B cell (primary cell): Measurements from ENCODE around the gene TMEM139. TPM values are rescaled to one million over a fixed set of nuclear protein-coding genes. Genes with fewer than 3 reads are reported as not detected.

Experiments used
- ATAC-seq: fragments of 200-7000 bp; cut with Tn5 transposase; one replicate; pipeline ENCODE4 v1.10.0; 2021; ENCODE audit warnings: low read depth, mild to moderate bottlenecking, moderate number of reproducible peaks, moderate library complexity
- CTCF ChIA-PET: fragments of 350-600 bp; sonication (Branson Sonifier 250); formaldehyde crosslinking; loops from one replicate; lab custom pipeline; 2021; ENCODE audit warnings: antibody characterized with exemption, inconsistent platforms; lab: Charles Lee
- POLR2A ChIA-PET: fragments of 350-600 bp; sonication (Branson Sonifier 250); formaldehyde crosslinking; loops from one replicate; lab custom pipeline; 2021; ENCODE audit warnings: antibody characterized with exemption; lab: Charles Lee
- DNase-seq: peaks from one replicate; pipeline ENCODE4 v3.0.0; 2013
- H2AFZ ChIP-seq: 2 replicates; pipeline ENCODE4 v1.6.1; 2012; ENCODE audit warnings: mild to moderate bottlenecking, low read depth, low read length; ENCODE audit not compliant: insufficient read depth, poor library complexity, severe bottlenecking
- H3K27ac ChIP-seq, 2 donors: 1 replicate in 1 of 2; 2 replicates in 1 of 2; pipeline ENCODE4 v1.5.1; 2012 to 2013; ENCODE audit warnings: low read length in 2 of 2, mild to moderate bottlenecking in 2 of 2, moderate library complexity in 1 of 2
- H3K27me3 ChIP-seq, 4 experiments: fragments of 200-600 bp in 1 of 4; sonication (generic) in 1 of 4; replicated peaks in 1 of 4; 1 replicate in 2 of 4; 2 replicates in 2 of 4; pipeline versions ENCODE4 v1.6.1 to v1.7.0; 2013 to 2016; ENCODE audit warnings: low read length in 3 of 4, mild to moderate bottlenecking in 2 of 4, mixed read lengths in 1 of 4, moderate library complexity in 1 of 4; ENCODE audit not compliant: insufficient read depth in 4 of 4, control insufficient read depth in 3 of 4; ENCODE audit errors: control extremely low read depth in 1 of 4
- H3K36me3 ChIP-seq, 2 experiments: replicated peaks in 1 of 2; 1 replicate in 1 of 2; 2 replicates in 1 of 2; pipeline versions ENCODE4 v1.6.1 to v1.7.1; 2013; ENCODE audit warnings: low read length in 1 of 2; ENCODE audit not compliant: insufficient read depth in 2 of 2, control insufficient read depth in 1 of 2; ENCODE audit errors: control extremely low read depth in 1 of 2, extremely low read depth in 1 of 2
- H3K4me1 ChIP-seq, 2 donors: fragments of 200-600 bp in 1 of 2; sonication (generic) in 1 of 2; 1 replicate in 1 of 2; 2 replicates in 1 of 2; pipeline versions ENCODE4 v1.5.1 to v1.6.1; 2013 to 2017; ENCODE audit warnings: low read length in 2 of 2; ENCODE audit not compliant: control insufficient read depth in 2 of 2, insufficient read depth in 2 of 2
- H3K4me2 ChIP-seq: replicated peaks from 2 replicates; pipeline ENCODE3; 2012; ENCODE audit warnings: mild to moderate bottlenecking, low read depth, low read length; ENCODE audit not compliant: poor library complexity, severe bottlenecking
- H3K4me3 ChIP-seq, 5 experiments: fragments of 200-600 bp in 1 of 5; sonication (generic) in 1 of 5; 1 replicate in 3 of 5; 2 replicates in 2 of 5; pipeline versions ENCODE4 v1.5.1 to v1.7.0; 2011 to 2016; ENCODE audit warnings: low read length in 4 of 5, mild to moderate bottlenecking in 4 of 5, low read depth in 2 of 5, control low read depth in 1 of 5, moderate library complexity in 1 of 5; ENCODE audit not compliant: insufficient read depth in 1 of 5; ENCODE audit errors: control extremely low read depth in 1 of 5, extremely low read depth in 1 of 5
- H3K79me2 ChIP-seq: fragments of 200-600 bp; sonication (generic); one replicate; pipeline ENCODE4 v1.6.0; 2016; ENCODE audit warnings: low read length; ENCODE audit not compliant: control insufficient read depth, insufficient read depth
- H3K9ac ChIP-seq: fragments of 200-600 bp; sonication (generic); 2 replicates; pipeline ENCODE4 v1.6.1; 2017; ENCODE audit warnings: mild to moderate bottlenecking, low read length, moderate library complexity
- H3K9me3 ChIP-seq, 3 donors: one replicate each; pipeline versions ENCODE4 v1.6.1 to v1.7.1; 2013; ENCODE audit warnings: low read length in 2 of 3; ENCODE audit not compliant: control insufficient read depth in 2 of 3, insufficient read depth in 1 of 3; ENCODE audit errors: control extremely low read depth in 1 of 3
- H4K20me1 ChIP-seq: 2 replicates; pipeline ENCODE4 v1.6.0; 2012; ENCODE audit warnings: mild to moderate bottlenecking, low read length; ENCODE audit not compliant: insufficient read depth, control insufficient read depth, poor library complexity, severe bottlenecking
- H3K27ac Mint-ChIP-seq: one replicate; pipeline ENCODE4 v1.8.0; 2021; ENCODE audit warnings: mixed read lengths
- H3K27me3 Mint-ChIP-seq: one replicate; pipeline ENCODE4 v1.8.0; 2021; ENCODE audit warnings: mixed read lengths
- H3K4me1 Mint-ChIP-seq: one replicate; pipeline ENCODE4 v1.8.0; 2021; ENCODE audit warnings: mixed read lengths
- H3K4me3 Mint-ChIP-seq: one replicate; pipeline ENCODE4 v1.8.0; 2021; ENCODE audit warnings: mixed read lengths
- H3K9me3 Mint-ChIP-seq: one replicate; pipeline ENCODE4 v1.8.0; 2022; ENCODE audit warnings: mixed read lengths; ENCODE audit not compliant: insufficient read depth
- EZH2 ChIP-seq: IDR thresholded peaks from 2 replicates; pipeline ENCODE4 v1.6.1; 2012; ENCODE audit warnings: borderline replicate concordance, low read depth, mild to moderate bottlenecking, moderate library complexity, low read length; ENCODE audit not compliant: insufficient read depth, poor library complexity, severe bottlenecking
- WGBS: methylation state at CpG from one replicate; pipeline ENCODE4 v1.1.5; 2013; ENCODE audit warnings: missing lambda C conversion rate; ENCODE audit not compliant: insufficient coverage; 5-methylcytosine and 5-hydroxymethylcytosine counted together
- intact Hi-C: fragments of 100-400 bp; cut with micrococcal nuclease; formaldehyde crosslinking; loops from one replicate; pipeline ENCODE4 v1.10.0; 2022
- polyA plus RNA-seq: library from polyadenylated mRNA; depleted of rRNA; stranded (reverse); fragments of >200 nt; gene quantifications from 2 replicates; pipeline ENCODE4 v1.2.3, GENCODE V29; 2012
- total RNA-seq, 2 donors: library from RNA; stranded (reverse); fragments of 120-200 nt in 1 of 2; gene quantifications; 1 replicate in 1 of 2; 2 replicates in 1 of 2; pipeline versions ENCODE4 v1.2.3 to v1.2.4, GENCODE V29; 2013 to 2022
- TF ChIP-seq, protein P1 (sequence below): fragments of 200-600 bp; IDR thresholded peaks from one replicate; pipeline ENCODE4 v1.8.0; 2022; ENCODE audit warnings: antibody characterized with exemption, mild to moderate bottlenecking

Gene TMEM139
- total and polyA plus RNA-seq, 2 donors (not counting 1 experiment from before 2014, with no cell fraction given): 0.12 TPM; not detected in 1

DNA sequence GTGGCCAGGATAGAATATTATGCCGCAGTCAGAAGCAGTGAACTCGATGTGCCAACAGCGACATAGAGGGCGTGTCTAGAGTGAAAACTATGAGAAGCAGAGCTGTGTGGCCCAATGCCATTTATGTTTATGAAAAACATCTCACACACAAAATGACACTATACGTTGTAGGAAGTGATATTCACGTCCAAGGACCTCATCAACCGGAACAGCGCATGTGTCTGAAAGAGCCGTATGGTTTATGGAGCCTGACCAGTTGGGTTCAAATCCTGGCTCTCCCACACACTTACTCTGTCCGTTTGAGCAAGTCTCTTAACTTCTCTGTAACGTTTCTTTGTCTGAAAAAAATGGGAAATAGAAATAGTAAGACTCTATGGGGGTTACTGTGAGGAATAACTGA is 42.5 kb upstream of the TMEM139 start:
- Histone ChIP-seq H3K36me3 (no peaks in the 10 kb centered on the region), H3K79me2 (no peaks in the 10 kb centered on the region), H3K9me3 (peaks cover under 1 to 8% (median 3%) of the 10 kb centered on the region in 3 donors), H3K4me2 (no peak overlapping the region), H3K4me1 (peaks cover 9 to 17% of the 10 kb centered on the region in 2 donors), H2AFZ (no peak overlapping the region), H3K27me3 (peaks cover 0 to 3% (median 0%) of the 10 kb centered on the region in 4 experiments), H4K20me1 (no peaks in the 10 kb centered on the region), H3K4me3 (no peak overlapping the region), H3K9ac (no peak overlapping the region), H3K27ac (no peak overlapping the region)
- Mint-ChIP-seq H3K27ac (no peak overlapping the region), H3K9me3 (peaks cover 2% of the 10 kb centered on the region), H3K4me1 (peaks cover 19% of the 10 kb centered on the region), H3K27me3 (peaks cover 13% of the 10 kb centered on the region), H3K4me3 (no peak overlapping the region)
- ChIA-PET POLR2A (no interaction called here), CTCF (interaction anchor here (1.0 to 6.4 kb wide), 4 partner anchors 58 to 886 kb away, joined by 3 to 172 read pairs (median 74); no protein-coding TSS in a partner anchor)
- intact Hi-C loops: no loop called here
- ATAC-seq (no peak), DNase-seq (no peak)
- 91% methylated on average over 6 of the region's 11 CpGs for WGBS
- no peak for TF ChIP-seq EZH2
- TF ChIP-seq, protein P1, sequence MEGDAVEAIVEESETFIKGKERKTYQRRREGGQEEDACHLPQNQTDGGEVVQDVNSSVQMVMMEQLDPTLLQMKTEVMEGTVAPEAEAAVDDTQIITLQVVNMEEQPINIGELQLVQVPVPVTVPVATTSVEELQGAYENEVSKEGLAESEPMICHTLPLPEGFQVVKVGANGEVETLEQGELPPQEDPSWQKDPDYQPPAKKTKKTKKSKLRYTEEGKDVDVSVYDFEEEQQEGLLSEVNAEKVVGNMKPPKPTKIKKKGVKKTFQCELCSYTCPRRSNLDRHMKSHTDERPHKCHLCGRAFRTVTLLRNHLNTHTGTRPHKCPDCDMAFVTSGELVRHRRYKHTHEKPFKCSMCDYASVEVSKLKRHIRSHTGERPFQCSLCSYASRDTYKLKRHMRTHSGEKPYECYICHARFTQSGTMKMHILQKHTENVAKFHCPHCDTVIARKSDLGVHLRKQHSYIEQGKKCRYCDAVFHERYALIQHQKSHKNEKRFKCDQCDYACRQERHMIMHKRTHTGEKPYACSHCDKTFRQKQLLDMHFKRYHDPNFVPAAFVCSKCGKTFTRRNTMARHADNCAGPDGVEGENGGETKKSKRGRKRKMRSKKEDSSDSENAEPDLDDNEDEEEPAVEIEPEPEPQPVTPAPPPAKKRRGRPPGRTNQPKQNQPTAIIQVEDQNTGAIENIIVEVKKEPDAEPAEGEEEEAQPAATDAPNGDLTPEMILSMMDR: no peak

DNA sequence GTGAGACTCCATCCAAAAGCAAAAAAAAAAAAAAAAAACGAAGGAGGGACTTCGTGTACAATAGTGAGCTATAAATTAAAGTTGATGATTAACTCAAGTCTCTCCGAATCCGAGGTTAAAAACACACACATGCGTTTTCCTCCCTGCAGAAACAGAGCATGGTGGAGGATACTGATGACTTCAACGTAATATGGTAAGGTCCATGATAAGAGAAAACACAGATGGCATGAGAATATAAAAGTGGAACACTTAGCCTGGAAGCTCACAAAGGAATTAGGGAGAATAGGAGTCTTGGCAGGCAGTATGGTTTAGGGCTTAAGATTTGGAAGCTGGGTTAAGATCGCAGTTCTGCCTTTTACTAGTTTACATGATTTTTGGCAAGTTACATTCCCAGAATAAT is 41.6 kb upstream of the TMEM139 start:
- Histone ChIP-seq H3K4me3 (no peak overlapping the region), H3K4me1 (peaks cover 9 to 17% of the 10 kb centered on the region in 2 donors), H4K20me1 (no peaks in the 10 kb centered on the region), H2AFZ (no peak overlapping the region), H3K9ac (no peak overlapping the region), H3K4me2 (no peak overlapping the region), H3K79me2 (no peaks in the 10 kb centered on the region), H3K27ac (no peak overlapping the region), H3K36me3 (no peaks in the 10 kb centered on the region), H3K27me3 (peaks cover 0 to 3% (median 0%) of the 10 kb centered on the region in 4 experiments), H3K9me3 (no peaks in the 10 kb centered on the region)
- no CpG with 5 or more reads among the region's 7 CpGs for WGBS
- no peak for ATAC-seq
- no peaks in the 10 kb centered on the region for H3K9me3 Mint-ChIP-seq
- POLR2A ChIA-PET: no interaction called here
- CTCF ChIA-PET: interaction anchor here (0.5 to 6.4 kb wide), 7 partner anchors 15 to 885 kb away, joined by 3 to 172 read pairs (median 4); no protein-coding TSS in a partner anchor
- H3K27me3 Mint-ChIP-seq: peaks cover 13% of the 10 kb centered on the region
- intact Hi-C loops: no loop called here
- H3K4me1 Mint-ChIP-seq: peaks cover 20% of the 10 kb centered on the region
- no peak for TF ChIP-seq EZH2
- TF ChIP-seq, protein P1: no peak
- no peak for DNase-seq
- no peak overlapping the region for H3K4me3 Mint-ChIP-seq
- no peak overlapping the region for H3K27ac Mint-ChIP-seq
